HepG2 (cell line): Measurements from ENCODE around the gene CA7. TPM values are rescaled to one million over a fixed set of nuclear protein-coding genes. Genes with fewer than 3 reads are reported as not detected.

Experiments
- E2F2 ChIP-seq: sonication (generic); formaldehyde crosslinking; IDR thresholded peaks from 2 replicates; pipeline ENCODE4 v1.4.0; 2020; ENCODE audit warnings: missing genetic modification reagents, borderline replicate concordance
- FOXC1 ChIP-seq: sonication (generic); formaldehyde crosslinking; IDR thresholded peaks from 2 replicates; pipeline ENCODE4 v1.8.0; 2022; ENCODE audit warnings: mild to moderate bottlenecking, missing genetic modification reagents, borderline replicate concordance
- FOXK2 ChIP-seq: fragments of 450-650 bp; IDR thresholded peaks from 2 replicates; pipeline ENCODE4 v1.6.1; 2016
- HDAC2 ChIP-seq: sonication (generic); formaldehyde crosslinking; IDR thresholded peaks from 2 replicates; pipeline ENCODE4 v1.4.0; 2020; ENCODE audit warnings: missing genetic modification reagents
- HNRNPH1 ChIP-seq: fragments of 200-400 bp; formaldehyde crosslinking; optimal IDR thresholded peaks from 2 replicates; pipeline ENCODE3; 2017; ENCODE audit warnings: mild to moderate bottlenecking, low read depth, low read length
- HNRNPUL1 ChIP-seq: fragments of 200-400 bp; formaldehyde crosslinking; IDR thresholded peaks from 2 replicates; pipeline ENCODE4 v1.6.1; 2017; ENCODE audit warnings: low read depth, mild to moderate bottlenecking, low read length, moderate library complexity
- IKZF1 ChIP-seq: fragments of 450-650 bp; IDR thresholded peaks from 2 replicates; pipeline ENCODE4 v1.7.1; 2016
- KDM4B ChIP-seq: sonication (generic); formaldehyde crosslinking; IDR thresholded peaks from 2 replicates; pipeline ENCODE4 v1.4.0; 2020; ENCODE audit warnings: missing genetic modification reagents
- KDM6A ChIP-seq: IDR thresholded peaks from 2 replicates; pipeline ENCODE4 v1.6.1; 2016; ENCODE audit warnings: low read depth
- KMT2B ChIP-seq: IDR thresholded peaks from 2 replicates; pipeline ENCODE4 v1.6.1; 2016; ENCODE audit warnings: missing genetic modification reagents, missing compliant biosample characterization
- MXI1 ChIP-seq: IDR thresholded peaks from 3 replicates; pipeline ENCODE4 v1.6.1; 2012; ENCODE audit warnings: low read depth, low read length, inconsistent platforms, borderline replicate concordance
- SAP130 ChIP-seq: IDR thresholded peaks from 2 replicates; pipeline ENCODE4 v1.6.1; 2016; ENCODE audit warnings: low read depth
- SCMH1 ChIP-seq: sonication (generic); formaldehyde crosslinking; IDR thresholded peaks from 2 replicates; pipeline ENCODE4 v1.9.0; 2021; ENCODE audit warnings: missing genetic modification reagents, mild to moderate bottlenecking, borderline replicate concordance
- TMF1 ChIP-seq: sonication (generic); formaldehyde crosslinking; IDR thresholded peaks from 2 replicates; pipeline ENCODE4 v1.8.1; 2022; ENCODE audit warnings: low read depth, missing genetic modification reagents
- ZFP1 ChIP-seq: IDR thresholded peaks from 2 replicates; pipeline ENCODE4 v1.6.1; 2016
- ZMAT3 ChIP-seq: sonication (generic); formaldehyde crosslinking; conservative IDR thresholded peaks from 2 replicates; pipeline ENCODE4 v1.7.0; 2021; ENCODE audit warnings: missing genetic modification reagents
- ZNF441 ChIP-seq: sonication (generic); formaldehyde crosslinking; IDR thresholded peaks from 2 replicates; pipeline ENCODE4 v1.7.0; 2021; ENCODE audit warnings: missing genetic modification reagents, borderline replicate concordance
- ZNF557 ChIP-seq: sonication (generic); formaldehyde crosslinking; IDR thresholded peaks from 2 replicates; pipeline ENCODE4 v1.4.0; 2020; ENCODE audit warnings: missing genetic modification reagents
- ZNF703 ChIP-seq: sonication (generic); formaldehyde crosslinking; IDR thresholded peaks from 2 replicates; pipeline ENCODE4 v1.5.1; 2020; ENCODE audit warnings: missing genetic modification reagents, mild to moderate bottlenecking, moderate library complexity, borderline replicate concordance
- polyA plus RNA-seq, 8 experiments: library from polyadenylated mRNA; depleted of rRNA in 3 of 8; stranded (reverse) in 7 of 8; unstranded in 1 of 8; fragments of >200 nt; fragmentation: Illumina TruSeq in 4 of 8; extraction: Trizol in 4 of 8; gene quantifications; 2 replicates each; pipeline versions ENCODE4 v1.2.1 to v1.2.3, GENCODE V29; 2011 to 2016; ENCODE audit warnings: low read depth in 4 of 8, missing spikeins in 1 of 8, mixed read lengths in 1 of 8; ENCODE audit not compliant: insufficient read depth in 1 of 8
- total RNA-seq, 5 experiments: library from RNA; depleted of rRNA; stranded (reverse); fragments of >200 nt; fragmentation: Illumina TruSeq; extraction: Trizol; gene quantifications; 2 replicates each; pipeline ENCODE4 v1.2.3, GENCODE V29; 2016; ENCODE audit warnings: low read depth in 1 of 5
- TF ChIP-seq, protein P1 (sequence below): sonication (generic); formaldehyde crosslinking; IDR thresholded peaks from 2 replicates; pipeline ENCODE4 v1.5.1; 2020; ENCODE audit warnings: missing genetic modification reagents, mild to moderate bottlenecking, borderline replicate concordance
- TF ChIP-seq, protein P2 (sequence below): sonication (generic); formaldehyde crosslinking; IDR thresholded peaks from 2 replicates; pipeline ENCODE4 v1.8.0; 2022; ENCODE audit warnings: missing genetic modification reagents, low read depth, mild to moderate bottlenecking, borderline replicate concordance
- TF ChIP-seq, protein P3 (sequence below): sonication (generic); formaldehyde crosslinking; IDR thresholded peaks from 2 replicates; pipeline ENCODE4 v1.4.0; 2020; ENCODE audit warnings: low read depth, mild to moderate bottlenecking, missing genetic modification reagents
- TF ChIP-seq, protein P4 (sequence below): sonication (generic); formaldehyde crosslinking; IDR thresholded peaks from 2 replicates; pipeline ENCODE4 v1.4.0; 2020; ENCODE audit warnings: missing genetic modification reagents, borderline replicate concordance

The CA7 gene
- total and polyA plus RNA-seq, 2 of the 13 experiments (the other 11 are each of a cell fraction or from before 2014, with no cell fraction given), result not detected

- TF ChIP-seq SAP130 (CRISPR knock-in tag) (peak; percentile 88), FOXK2 (no peak), KDM4B (CRISPR knock-in tag) (0 out of 2 replicates have a peak, but pooled peaks have one; percentile 44), ZMAT3 (peak; percentile 97), MXI1 (peak; percentile 84; the same call in 2 of the 3 replicates), TMF1 (CRISPR knock-in tag) (peak; percentile 85; the same call in 1 of the 2 replicates), ZNF557 (CRISPR knock-in tag) (peak; percentile 91), ZFP1 (CRISPR knock-in tag) (no peak), IKZF1 (no peak), HNRNPUL1 (peak; percentile 82; the same call in 1 of the 2 replicates), KDM6A (CRISPR knock-in tag) (no peak), SCMH1 (CRISPR knock-in tag) (no peak), ZNF703 (no peak; the same call in 1 of the 2 replicates), ZNF441 (CRISPR knock-in tag) (peak; percentile 92), HDAC2 (CRISPR knock-in tag) (no peak), E2F2 (CRISPR knock-in tag) (peak; percentile 98; the same call in 1 of the 2 replicates), FOXC1 (CRISPR knock-in tag) (peak; percentile 99), HNRNPH1 (no peak), KMT2B (CRISPR knock-in tag) (peak; percentile 49; the same call in 1 of the 2 replicates)
- TF ChIP-seq, protein P1, sequence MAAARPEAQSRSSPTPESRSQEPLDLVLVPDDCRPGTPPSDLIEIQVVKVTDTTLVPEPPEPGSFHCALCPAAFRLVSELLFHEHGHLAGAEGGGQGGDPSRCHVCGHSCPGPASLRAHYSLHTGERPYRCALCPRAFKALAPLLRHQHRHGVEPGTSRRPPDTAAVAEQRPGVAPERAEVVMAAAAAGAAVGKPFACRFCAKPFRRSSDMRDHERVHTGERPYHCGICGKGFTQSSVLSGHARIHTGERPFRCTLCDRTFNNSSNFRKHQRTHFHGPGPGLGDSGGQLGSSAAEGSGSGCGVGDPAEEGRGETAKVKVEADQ, result peak; percentile 55; the same call in 1 of the 2 replicates
- TF ChIP-seq, protein P2, sequence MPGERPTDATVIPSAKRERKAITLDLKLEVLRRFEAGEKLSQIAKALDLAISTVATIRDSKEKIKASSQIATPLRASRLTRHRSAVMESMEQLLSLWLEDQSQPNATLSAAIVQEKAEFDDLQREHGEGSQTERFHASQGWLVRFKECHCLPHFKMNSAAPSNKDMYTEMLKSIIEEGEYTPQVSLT, result no peak
- TF ChIP-seq, protein P3, sequence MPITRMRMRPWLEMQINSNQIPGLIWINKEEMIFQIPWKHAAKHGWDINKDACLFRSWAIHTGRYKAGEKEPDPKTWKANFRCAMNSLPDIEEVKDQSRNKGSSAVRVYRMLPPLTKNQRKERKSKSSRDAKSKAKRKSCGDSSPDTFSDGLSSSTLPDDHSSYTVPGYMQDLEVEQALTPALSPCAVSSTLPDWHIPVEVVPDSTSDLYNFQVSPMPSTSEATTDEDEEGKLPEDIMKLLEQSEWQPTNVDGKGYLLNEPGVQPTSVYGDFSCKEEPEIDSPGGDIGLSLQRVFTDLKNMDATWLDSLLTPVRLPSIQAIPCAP (CRISPR knock-in tag), result no peak
- TF ChIP-seq, protein P4, sequence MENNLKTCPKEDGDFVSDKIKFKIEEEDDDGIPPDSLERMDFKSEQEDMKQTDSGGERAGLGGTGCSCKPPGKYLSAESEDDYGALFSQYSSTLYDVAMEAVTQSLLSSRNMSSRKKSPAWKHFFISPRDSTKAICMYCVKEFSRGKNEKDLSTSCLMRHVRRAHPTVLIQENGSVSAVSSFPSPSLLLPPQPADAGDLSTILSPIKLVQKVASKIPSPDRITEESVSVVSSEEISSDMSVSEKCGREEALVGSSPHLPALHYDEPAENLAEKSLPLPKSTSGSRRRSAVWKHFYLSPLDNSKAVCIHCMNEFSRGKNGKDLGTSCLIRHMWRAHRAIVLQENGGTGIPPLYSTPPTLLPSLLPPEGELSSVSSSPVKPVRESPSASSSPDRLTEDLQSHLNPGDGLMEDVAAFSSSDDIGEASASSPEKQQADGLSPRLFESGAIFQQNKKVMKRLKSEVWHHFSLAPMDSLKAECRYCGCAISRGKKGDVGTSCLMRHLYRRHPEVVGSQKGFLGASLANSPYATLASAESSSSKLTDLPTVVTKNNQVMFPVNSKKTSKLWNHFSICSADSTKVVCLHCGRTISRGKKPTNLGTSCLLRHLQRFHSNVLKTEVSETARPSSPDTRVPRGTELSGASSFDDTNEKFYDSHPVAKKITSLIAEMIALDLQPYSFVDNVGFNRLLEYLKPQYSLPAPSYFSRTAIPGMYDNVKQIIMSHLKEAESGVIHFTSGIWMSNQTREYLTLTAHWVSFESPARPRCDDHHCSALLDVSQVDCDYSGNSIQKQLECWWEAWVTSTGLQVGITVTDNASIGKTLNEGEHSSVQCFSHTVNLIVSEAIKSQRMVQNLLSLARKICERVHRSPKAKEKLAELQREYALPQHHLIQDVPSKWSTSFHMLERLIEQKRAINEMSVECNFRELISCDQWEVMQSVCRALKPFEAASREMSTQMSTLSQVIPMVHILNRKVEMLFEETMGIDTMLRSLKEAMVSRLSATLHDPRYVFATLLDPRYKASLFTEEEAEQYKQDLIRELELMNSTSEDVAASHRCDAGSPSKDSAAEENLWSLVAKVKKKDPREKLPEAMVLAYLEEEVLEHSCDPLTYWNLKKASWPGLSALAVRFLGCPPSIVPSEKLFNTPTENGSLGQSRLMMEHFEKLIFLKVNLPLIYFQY, result peak; percentile 84
Observed at GRCh38 chr16:66830422-66831404, 13.5 kb upstream of the CA7 start, which contains the start of gene NAE1 (continued).
